GM18511 (cell line): ENCODE data around the gene C11orf91.
"Not testable (repeated sequence)": the region's sequence is repeated elsewhere in the genome, so short reads cannot be mapped to it uniquely, and the experiment has no call there.

Source experiments
- ATAC-seq: cut with Tn5 transposase; IDR thresholded peaks from one replicate; pipeline ENCODE4 v1.9.1; 2021; ENCODE audit warnings: mild to moderate bottlenecking, moderate library complexity; ENCODE audit not compliant: unreplicated experiment

The C11orf91 gene

DNA sequence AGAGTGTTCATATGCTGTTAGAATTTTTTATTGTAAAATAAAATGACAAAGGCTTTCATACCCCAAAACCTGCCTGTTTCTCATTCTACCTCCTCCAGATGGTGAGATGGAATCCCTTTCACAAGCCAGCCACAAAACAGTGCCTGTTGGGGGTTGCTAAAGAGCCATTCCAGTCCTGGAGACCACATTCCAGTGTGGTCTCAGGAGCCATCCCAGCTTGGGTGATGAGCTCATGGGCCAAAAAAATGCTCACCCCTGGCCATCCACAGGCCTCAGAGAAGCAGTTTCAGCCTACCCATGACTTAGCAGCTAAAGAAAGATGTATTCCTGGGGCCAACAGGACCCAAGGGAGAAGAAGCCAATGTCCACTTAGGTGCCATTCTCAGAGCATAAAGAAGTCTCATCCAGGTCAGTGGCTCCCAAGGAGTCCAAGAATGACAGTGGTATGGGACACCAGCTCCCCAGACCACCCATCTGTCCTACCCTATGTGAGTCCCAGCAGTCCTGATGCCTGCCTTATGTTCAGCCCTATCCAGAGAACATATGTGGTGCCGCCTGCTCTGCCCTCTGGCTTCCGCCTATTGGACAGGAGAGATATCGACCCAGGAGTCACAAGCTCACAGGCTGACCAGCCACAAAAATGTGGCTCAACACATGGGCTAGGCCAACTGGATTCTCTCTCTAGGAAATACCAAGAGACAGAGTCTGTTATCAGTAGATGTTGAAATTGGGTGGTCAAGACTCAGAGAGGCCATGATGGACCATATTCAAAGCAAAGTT lies 26.4 kb downstream of the C11orf91 start:
- no peak for ATAC-seq

DNA sequence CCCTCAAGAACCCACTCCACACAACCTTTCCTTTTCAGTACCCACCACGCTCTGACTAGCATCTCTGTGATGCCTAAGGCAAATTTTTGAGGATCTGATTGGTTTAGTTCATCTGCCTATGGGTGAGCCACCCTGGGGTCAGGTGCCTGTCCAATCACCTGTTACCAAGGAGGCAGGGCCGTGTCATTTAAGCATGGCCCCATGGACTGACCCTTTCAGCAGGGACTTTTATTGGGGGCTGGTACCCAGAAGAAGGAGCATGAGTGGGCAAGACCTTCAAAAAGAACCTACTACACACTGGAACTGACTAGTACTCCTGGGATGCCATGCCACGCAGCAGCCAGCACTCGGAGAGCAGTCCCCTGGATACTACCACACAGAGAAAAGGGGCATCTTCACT lies 28.4 kb downstream of the C11orf91 start:
- no peak for ATAC-seq

DNA sequence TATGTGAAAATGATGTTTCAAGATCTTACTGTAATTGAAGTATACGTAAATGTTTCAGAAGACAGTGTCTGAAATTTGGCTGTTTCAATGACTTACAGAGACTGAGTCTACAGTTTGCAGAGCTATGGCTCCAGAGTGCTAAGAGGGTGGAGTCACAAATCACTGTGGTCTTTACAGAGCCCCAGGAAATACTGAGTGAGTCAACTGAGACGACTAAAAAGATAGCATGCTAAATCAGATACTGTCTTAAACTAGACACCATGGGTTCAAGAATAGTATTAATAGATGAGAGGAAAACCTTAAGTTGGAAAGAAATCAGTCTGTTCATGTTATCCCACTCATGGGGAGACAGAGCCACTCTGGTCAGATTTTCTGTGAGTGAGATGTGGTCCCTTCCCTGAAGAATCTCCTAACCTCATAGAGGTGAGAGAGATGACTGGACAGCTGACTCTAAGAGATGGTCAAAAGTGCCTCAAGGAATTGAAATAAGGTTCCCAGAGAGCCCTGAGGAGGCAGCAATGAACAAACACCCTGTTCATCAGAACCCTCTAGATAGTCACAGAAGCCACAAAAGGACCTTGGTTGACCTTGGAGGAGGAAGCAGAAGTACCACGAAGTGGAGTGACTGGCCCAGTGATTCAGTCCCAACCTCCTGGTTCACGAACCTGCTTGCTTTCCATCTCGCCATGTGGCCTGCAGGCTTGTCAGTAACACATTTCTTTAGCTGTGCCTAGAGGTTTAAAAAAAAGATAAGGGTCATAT lies 30.2 kb downstream of the C11orf91 start:
- no peak for ATAC-seq

DNA sequence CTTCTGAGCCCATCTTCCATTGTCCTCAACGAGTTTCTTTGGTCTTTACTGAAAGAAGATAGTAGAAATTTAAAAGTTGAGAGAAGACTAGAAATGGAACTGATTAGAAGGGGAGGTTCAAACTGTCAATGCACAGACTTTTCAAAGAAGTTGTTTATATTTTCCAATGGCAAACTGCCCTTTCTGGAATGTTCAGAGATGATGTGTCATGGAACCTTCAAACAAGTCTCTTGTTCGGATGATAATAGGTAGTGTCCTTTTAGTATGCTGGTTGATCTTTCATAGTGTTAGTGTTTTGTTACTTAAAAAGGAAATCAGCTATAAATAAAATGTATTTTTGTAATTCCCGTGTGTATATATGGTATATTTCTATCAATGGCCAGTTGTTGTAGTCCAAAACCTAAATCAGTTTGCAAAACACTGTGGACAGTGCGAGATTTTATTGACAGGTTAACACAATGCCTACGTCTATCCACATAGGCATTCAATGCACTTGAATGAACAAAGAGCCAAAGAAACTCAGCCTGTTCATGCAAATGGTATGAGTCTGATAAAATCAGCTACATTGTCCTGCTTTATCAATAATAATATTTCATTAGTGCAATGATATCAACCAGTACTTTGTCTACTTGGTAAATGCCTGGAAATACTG lies 30.9 kb downstream of the C11orf91 start:
- ATAC-seq: no peak

DNA sequence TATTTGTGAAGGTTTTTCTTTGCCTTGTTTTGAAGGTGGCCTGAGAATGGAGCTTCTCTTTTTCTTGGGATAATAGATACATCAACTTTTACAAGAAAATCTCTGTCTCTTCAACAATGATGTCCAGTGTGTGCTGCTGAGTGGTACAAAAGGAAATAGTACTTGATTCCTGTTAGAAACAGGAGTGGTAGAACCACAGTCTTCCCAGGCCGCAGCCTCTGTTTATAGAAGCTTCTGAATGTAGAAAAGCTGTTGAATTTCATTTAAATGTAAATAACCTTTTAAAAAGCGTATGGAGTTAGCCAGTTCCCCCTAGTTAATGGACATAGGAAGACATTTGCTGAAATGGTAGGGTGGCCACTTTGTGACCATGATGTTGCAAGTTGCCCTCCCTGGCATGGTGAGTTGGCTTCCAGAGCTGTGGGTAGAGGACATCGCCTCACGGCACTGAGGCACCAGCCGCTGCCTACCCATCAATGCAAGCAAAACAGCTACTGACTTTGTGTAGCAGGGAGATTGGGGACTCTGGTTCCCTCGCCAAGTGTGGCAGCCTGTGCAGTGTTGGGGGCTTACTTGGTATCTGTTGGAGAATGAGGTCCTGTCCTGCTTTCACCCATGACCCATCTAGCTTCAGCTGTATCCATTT lies 31.6 kb downstream of the C11orf91 start:
- no peak for ATAC-seq

DNA sequence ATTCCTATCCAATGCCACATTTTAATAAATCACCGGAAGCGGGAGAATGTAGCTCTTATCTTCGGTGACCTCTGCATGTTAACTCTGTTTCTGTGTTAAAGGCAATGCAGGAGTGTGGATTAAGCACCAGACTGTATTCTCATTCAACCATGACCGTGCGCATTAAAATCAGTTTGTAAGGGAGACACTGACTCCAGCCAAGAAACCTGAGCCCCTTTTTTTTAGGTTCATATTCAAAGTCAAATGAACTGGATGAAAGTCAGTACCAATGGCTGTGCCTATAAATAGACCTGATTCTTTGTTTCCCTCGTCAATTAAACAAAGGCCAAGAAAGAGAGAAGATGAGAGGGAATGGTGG lies 32.2 kb downstream of the C11orf91 start:
- ATAC-seq: no peak

DNA sequence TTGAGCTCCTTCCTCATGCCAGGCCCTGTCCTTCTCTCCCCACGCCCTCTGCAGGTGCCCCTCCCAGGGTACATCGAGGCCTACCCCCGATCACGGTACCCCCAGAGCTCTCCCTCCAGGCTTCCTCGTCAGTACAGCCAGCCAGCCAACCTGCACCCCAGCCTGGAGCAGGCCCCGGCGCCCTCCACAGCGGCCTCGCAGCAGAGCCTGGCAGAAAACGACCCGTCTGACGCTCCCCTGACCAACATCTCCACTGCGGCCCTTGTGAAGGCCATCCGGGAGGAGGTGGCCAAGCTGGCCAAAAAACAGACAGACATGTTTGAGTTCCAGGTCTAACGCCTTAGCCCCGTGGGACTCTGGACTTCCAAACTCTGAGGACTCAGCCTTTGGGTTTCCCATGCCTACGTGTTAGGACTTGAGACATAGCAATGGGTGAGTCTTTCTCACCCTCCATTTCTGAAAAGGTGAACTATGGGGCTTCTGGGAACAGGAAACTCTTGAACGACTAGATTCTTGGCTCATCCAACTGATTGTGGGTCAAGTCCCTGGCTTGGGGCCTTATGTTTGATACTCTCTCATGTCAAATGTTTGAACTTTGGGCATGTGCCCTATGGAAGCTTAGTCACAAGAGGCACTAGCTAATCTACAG lies 32.7 kb downstream of the C11orf91 start:
- no peak for ATAC-seq

DNA sequence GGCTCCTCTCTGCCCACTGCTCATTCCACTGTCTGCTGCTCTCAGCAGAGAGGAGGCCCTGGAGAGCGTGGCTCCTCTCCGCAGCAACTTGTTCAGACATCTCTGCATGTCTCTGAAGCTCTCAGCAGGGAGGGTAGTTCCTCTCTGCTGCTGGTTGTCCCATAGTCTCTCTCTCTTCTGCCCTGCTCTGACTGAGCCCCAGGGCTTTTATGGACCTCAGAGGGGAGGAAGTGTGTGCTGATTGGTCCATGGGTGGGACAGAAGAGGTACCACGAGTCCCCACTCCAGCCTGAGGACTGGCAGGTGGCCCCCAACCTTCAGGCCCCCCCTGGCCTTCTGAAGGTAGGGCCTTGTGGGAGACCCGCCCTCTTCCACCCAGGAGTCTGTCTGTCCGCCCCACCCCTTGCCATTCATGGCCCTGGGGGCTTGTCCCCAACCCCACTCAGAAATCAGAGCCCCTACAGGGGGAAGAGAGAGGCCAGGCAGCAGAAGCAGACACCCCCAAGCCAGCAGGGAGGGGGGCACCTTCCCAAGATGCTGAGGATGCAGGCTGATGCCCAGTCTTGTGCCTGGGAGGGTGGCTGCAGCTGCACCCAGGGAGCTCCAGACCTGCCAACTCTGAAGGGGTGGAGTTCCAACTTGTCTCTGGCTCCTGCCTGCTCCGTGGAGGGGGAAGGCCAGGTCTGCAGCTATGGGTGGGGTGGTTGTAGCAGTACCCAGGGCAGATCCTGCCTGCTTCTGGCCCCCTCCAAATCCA lies 35.1 kb downstream of the C11orf91 start:
- no peak for ATAC-seq

DNA sequence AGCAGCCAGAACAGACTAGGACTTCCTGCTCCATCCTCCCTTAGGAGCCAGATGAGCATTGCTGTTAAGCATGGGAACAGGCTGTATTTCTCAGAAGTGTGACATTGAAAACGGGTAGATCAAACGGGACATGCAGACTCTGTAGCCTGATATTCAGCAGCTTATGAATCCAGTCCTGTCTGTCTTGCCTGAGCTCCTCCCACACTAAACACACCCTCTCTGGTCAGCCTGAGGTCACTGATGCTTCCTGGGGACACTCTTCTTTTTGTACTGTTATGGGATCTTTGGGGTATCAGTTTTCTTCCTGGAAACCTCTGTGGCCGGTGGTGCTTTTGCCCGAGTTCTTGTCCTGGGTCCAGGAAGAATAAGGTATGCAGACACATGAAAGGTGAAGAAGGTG lies 35.8 kb downstream of the C11orf91 start:
- no peak for ATAC-seq

DNA sequence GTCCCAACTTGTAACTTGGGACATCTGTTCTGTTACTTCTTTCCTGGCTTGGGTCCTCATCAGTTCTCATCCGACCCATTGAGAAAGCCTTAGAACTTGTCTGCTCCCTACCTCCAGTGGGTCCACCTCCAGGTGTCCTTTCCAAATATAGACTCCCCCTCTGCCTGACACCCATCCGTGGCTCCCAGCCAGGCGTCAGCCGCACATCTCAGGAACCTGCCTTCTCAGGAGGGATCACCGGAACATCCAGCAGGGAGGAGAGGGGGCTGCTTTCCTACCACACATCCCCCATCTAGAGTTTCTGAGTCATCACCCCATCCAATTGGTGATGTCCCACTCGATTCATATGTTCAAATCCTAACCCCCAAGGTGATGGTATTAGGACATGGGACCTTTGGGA lies 36.5 kb downstream of the C11orf91 start:
- ATAC-seq: no peak

DNA sequence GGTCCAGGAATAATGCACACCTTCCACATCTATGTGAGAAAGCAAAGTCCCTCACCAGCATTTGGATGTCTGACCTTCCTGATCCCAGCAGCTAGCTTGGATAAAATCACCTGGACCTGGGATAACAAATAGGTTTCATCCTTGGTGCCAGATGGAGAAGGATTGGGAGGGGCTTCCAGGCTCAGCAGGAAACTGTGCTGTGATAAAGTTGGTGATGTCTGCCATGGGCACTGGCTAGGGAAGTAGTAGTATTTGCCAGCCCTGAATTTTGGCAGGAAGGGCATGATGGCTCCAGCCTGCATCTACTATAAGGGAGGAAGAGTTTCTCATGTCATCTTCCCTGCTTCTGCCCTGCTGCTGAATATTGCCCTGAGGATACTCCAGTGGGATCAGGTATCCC lies 37.5 kb downstream of the C11orf91 start:
- no peak for ATAC-seq

DNA sequence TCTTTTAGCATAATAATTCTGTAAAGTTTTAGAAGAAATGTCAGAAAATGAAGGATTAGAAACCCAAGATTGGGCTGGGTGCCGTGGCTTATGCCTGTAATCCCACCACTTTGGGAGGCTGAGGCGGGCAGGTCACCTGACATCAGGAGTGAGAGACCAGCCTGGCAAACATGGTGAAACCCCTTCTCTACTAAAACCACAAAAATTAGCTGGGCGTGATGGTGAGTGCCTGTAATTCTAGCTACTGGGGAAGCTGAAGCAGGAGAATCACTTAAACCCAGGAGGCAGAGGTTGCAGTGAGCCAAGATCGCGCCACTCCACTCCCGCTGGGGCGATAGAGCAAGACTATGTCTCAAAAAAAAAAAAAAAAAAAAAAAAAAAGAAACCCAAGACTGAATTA lies 39.1 kb downstream of the C11orf91 start:
- ATAC-seq: not testable (repeated sequence)

DNA sequence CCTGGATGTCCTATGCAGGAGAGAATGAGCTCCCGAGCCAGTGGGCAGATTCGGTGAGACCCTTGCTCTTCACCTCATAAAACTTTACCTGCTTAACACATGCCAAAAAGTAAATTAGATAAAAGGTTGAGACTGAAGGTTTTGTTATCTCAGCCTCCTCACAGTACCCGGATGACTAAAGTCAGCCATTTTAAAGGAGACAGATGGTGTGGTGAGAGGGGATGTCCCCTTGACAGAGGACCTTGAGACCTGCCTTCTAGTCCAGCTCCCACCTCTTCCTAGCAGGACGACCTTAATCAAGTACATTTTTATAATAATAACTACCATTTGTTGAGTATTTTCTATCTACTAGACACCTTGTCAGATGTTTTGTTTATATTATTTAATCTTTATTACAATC lies 39.7 kb downstream of the C11orf91 start:
- ATAC-seq: no peak

DNA sequence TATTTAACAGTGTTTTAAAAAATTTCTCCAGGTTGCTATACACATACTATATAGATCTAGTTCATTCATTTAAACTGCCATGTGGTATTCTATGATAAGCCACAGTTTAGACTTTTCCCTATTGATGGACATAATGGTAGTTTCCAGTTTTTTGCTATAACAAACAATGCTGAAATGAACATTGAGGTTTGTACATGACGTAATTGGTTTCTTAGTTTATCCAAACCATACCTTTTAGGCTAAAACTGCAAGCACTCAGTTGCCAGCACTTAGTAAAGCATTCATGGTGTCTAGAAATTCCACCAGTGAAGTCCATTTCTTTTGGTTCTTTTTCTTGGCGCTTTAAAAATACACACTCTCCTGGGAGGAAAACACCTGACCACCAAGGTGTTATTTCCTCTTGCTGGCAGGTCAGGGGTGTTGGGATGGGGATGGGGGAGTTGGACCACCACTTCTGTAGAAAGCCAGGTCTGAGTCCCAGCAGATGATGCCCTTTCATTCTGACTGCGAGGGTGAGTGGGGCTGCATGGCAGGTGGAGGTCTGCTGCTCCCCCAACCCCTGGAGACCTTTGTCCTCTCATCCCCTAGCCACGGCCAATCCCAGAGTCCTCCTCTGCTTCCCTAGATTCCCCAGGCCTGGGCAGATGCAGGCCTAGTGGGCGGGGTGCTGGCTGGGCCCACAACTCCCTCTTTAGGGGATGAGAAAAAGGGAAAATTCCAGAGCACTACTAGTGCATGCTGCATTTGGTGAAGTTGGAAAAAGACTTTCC lies 41.1 kb downstream of the C11orf91 start:
- no peak for ATAC-seq

DNA sequence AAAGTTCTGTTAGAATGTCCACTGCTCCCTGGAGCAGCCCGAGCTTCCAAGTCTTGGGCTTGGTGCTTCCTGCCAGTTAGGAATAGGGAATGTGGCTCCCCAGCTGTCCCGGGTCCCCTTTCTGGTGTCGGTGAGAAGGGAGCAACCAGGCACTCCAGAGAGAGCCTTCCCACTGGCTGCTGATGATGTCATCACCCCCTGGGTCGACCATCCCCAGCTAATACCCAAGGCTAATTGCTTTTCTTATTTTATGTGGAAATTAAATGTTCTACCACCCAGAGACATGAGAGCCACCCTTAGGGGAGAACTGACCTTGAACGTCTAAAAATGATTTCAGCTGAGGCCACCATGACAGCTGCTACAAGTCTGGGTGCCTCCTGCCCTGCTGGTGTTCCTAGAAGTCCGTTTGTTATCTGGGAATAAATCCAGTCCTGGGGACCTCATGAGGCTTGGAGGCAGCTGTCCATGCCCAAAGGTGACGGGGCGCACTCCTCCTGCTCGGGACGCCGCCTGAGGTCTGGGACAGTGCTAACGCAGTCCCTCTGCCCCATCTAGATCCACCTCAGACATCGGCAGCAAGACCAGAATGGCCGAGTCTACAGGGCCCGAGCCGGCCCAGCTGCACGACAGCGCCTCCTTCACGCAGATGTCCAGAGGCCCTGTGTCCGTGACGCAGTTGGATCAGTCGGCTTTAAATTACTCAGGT lies 42.3 kb downstream of the C11orf91 start:
- no peak for ATAC-seq

DNA sequence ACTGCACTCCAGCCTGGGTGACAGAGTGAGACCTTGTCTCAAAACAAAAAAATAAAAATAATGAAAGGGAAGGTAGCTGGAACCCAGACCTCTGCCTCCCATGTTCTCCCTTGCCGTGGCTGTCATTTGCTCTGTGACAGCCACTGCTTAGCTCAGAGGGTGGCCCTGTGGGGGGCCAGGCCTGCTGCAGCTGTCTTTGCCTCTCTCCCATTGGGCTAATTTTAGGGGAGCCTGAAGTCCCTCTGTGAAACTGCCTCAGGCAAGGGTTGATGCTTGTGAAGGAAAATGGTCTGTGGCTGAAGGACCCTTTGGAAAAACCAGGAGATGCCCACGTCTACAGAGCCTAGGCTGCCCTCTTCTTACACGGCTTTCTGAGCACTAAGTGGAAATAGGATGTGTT lies 42.9 kb downstream of the C11orf91 start:
- ATAC-seq: no peak

DNA sequence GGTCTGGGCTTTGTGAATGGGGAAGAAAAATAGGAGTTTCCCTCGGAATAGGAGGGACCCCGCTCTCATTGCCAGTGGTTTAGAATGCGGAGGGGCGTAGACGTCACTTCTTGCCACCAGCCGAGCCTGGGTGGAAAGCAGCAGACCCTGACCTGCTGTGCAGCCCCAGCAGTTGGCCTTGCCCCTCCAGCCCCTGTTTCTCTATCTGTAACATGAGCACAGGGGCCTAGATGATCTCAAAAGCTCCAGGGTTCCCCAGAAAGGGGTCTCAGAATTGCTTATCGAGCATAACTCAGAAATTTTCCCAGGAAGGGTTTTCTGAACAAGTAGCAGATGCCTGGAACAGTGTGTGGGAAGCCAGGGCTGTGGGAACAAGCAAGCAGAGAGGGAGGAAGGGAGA lies 43.9 kb downstream of the C11orf91 start:
- no peak for ATAC-seq

DNA sequence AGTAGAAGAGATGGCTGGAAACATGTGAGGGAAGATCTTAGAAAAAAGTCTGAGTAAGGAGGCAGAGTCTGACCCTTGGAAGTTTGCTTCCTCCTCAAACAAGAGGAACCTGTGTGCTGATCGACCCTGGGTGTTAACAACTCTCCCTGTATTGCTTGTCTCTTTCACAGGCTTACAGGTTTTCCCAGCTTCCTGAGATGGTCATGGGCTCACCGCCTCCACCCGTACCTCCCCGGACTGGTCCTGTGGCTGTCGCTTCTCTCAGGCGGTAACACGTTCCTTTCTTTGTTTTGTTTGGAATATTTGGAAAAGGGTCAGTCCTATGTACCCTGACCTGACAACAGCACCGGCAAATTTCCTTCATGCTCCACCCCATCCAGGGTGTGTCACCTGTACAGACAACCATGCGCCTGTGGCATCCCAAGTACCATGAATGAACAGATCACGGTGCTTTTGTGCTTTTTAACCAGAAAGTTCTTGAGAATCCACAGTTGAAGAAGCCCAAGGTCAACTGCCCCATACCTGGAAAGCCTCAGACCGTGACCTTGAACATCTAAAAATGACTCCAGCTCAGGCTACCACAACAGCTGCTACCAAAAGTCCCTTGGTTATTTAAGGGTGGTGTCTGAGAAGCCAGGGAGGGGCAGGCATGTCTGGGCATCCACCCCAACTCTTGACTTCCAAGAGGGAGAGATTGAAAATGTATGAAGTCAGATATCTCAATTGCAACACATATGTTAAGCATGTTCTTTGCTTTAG lies 44.6 kb downstream of the C11orf91 start:
- ATAC-seq: peak; percentile 89
